ENCODE results near the gene OTOP1.

DNA sequence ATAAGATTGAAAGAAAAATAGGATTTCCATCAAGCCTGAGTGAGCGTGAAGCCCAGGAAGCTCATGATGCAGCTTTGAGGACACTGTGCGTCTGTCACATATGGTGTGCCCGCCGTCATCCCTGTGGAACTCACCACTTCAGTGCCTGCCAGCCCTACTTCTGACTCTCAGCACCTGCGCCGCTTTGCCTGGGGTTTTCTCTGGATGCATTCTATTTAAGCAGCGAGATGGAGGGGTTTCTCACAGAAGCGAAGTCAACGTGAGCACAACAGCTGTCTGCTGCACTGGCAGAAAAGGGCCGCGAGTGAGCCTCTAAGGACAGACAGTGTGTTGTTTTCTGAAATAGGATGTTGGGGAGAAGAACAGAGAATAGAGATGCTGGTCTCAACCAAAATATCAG, 27.5 kb upstream of the OTOP1 start:
- TF ChIP-seq CTCF (IDR thresholded peaks at IDR 0.05) (no peak), EP300 (IDR thresholded peaks at IDR 0.05) (no peak), POLR2AphosphoS5 (IDR thresholded peaks at IDR 0.05) (no peak)

All from sigmoid colon (tissue), 4 donors.